K562 (cell line): Measurements from ENCODE around the gene COL5A1.

Experiments used
- BRCA1 ChIP-seq, 2 experiments: fragments of 450-650 bp in 1 of 2; sonication (generic) in 1 of 2; formaldehyde crosslinking in 1 of 2; IDR thresholded peaks; 2 replicates each; pipeline versions ENCODE4 v1.5.0 to v1.6.1; 2017 to 2020; ENCODE audit warnings: mild to moderate bottlenecking in 1 of 2, missing genetic modification reagents in 1 of 2
- NCOR1 ChIP-seq: fragments of 450-650 bp; IDR thresholded peaks from 2 replicates; pipeline ENCODE4 v1.6.1; 2016; ENCODE audit warnings: mild to moderate bottlenecking, moderate library complexity
- TARDBP ChIP-seq: fragments of 450-650 bp; IDR thresholded peaks from 2 replicates; pipeline ENCODE4 v1.6.1; 2016
- ZNF57 ChIP-seq: fragments of 450-650 bp; formaldehyde crosslinking; IDR thresholded peaks from 2 replicates; pipeline ENCODE4 v1.4.0; 2020; ENCODE audit warnings: mild to moderate bottlenecking, moderate library complexity
- ZNF644 ChIP-seq: fragments of 200-800 bp; sonication (Bioruptor generic); IDR thresholded peaks from 2 replicates; pipeline ENCODE4 v1.6.1; 2016; ENCODE audit warnings: low read depth, missing genetic modification characterization, missing compliant biosample characterization
- TF ChIP-seq, protein P1 (sequence below): sonication (generic); formaldehyde crosslinking; IDR thresholded peaks from 2 replicates; pipeline ENCODE4 v1.8.1; 2022; ENCODE audit warnings: missing genetic modification reagents

DNA sequence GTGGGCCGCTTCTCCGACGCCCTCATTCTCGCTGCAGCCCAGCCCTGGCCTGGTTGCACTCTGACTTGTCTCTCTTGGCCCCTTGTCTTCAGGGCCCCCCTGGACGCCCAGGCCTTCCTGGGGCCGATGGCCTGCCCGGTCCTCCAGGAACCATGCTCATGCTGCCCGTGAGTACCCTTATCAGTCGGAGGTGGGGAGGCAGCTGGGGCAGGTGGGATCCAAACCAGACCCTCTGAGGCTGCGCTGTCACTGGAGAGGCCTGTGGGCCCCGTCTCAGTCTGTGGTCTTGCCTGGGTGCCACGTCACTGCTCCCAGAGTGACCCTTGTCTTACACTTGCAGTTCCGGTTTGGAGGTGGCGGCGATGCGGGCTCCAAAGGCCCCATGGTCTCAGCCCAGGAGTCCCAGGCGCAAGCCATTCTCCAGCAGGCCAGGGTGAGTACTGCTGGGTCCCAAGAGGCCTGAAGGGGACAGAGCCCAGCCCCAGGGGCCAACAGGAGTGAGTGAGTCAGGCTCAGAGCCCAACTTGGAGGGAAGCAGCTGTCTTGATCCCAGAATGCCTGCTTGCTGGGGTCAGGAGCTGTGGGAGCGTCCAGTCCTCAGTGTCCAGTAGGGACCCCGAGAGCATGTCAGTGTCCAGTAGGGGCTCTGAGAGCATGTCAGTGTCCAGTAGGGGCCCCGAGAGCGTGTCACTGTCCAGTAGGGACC lies 109.0 kb downstream of the COL5A1 start:
- TF ChIP-seq, protein P1, sequence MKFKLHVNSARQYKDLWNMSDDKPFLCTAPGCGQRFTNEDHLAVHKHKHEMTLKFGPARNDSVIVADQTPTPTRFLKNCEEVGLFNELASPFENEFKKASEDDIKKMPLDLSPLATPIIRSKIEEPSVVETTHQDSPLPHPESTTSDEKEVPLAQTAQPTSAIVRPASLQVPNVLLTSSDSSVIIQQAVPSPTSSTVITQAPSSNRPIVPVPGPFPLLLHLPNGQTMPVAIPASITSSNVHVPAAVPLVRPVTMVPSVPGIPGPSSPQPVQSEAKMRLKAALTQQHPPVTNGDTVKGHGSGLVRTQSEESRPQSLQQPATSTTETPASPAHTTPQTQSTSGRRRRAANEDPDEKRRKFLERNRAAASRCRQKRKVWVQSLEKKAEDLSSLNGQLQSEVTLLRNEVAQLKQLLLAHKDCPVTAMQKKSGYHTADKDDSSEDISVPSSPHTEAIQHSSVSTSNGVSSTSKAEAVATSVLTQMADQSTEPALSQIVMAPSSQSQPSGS (CRISPR knock-in tag), result no peak
- TF ChIP-seq NCOR1 (no peak), BRCA1 (IDR thresholded peaks at IDR 0.05) (no peak), BRCA1 (CRISPR knock-in tag; IDR thresholded peaks at IDR 0.05) (no peak), ZNF57 (CRISPR knock-in tag) (no peak), ZNF644 (tag) (no peak), TARDBP (no peak)
